Esophagus mucosa (tissue), 1 donor: ENCODE data around the gene BMP7. TPM values are rescaled to one million over a fixed set of nuclear protein-coding genes. Genes with fewer than 3 reads are reported as not detected.
"Not testable (repeated sequence)": the region's sequence is repeated elsewhere in the genome, so short reads cannot be mapped to it uniquely, and the experiment has no call there.

ENCODE experiments used
- ATAC-seq: fragments of 200-7000 bp; cut with Tn5 transposase; one replicate; pipeline ENCODE4 v1.9.1; 2020
- total RNA-seq: library from RNA; stranded (reverse); gene quantifications from one replicate; pipeline ENCODE4 v1.2.4, GENCODE V29; 2023
- donor health status: DM: yes; HTN: yes; CAD: no.

Gene BMP7
- total RNA-seq, 1 donor from 2014 or later: 34.2 TPM

GRCh38 chr20:57166568-57167291 lies 99.7 kb downstream of the BMP7 start:
- no peak for ATAC-seq

GRCh38 chr20:57165427-57166004 lies 100.9 kb downstream of the BMP7 start:
- ATAC-seq: no peak

- no peak for ATAC-seq
Observed at GRCh38 chr20:57164872-57165271, 101.6 kb downstream of the BMP7 start.

DNA sequence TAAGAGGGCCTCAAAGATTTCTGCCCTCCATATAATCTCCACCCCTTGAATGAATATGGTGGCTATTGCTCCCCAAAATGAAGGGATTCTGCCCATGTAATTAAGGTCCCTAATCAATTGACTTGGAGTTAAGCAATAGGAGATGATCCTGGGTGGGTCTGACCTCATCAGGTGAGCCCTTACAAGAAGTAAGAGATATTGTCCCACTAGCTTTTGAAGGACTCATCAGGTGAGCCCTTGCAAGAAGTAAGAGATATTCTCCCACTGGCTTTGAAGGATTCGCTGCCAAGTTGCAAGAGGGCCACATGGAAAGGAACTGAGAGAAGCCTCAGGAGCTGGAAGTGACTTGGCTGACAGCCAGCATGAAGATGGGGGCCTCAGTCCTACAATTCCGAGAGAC lies 103.4 kb downstream of the BMP7 start:
- ATAC-seq: no peak

DNA sequence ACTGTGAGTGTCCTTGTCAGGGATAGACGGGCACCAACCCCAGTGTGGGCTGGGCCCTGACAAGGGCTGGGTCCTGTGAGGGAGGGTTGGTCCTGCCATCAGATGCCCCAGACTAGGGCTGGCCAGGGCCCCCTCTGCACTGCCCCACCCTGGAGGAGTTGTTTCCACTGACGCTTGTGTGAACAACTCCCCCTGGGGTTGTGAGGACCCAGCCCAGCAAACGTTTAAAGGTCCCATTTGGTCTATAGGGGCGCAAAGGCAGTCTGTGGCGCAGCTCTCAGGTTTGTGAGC lies 104.1 kb downstream of the BMP7 start:
- peak; percentile 27 for ATAC-seq

DNA sequence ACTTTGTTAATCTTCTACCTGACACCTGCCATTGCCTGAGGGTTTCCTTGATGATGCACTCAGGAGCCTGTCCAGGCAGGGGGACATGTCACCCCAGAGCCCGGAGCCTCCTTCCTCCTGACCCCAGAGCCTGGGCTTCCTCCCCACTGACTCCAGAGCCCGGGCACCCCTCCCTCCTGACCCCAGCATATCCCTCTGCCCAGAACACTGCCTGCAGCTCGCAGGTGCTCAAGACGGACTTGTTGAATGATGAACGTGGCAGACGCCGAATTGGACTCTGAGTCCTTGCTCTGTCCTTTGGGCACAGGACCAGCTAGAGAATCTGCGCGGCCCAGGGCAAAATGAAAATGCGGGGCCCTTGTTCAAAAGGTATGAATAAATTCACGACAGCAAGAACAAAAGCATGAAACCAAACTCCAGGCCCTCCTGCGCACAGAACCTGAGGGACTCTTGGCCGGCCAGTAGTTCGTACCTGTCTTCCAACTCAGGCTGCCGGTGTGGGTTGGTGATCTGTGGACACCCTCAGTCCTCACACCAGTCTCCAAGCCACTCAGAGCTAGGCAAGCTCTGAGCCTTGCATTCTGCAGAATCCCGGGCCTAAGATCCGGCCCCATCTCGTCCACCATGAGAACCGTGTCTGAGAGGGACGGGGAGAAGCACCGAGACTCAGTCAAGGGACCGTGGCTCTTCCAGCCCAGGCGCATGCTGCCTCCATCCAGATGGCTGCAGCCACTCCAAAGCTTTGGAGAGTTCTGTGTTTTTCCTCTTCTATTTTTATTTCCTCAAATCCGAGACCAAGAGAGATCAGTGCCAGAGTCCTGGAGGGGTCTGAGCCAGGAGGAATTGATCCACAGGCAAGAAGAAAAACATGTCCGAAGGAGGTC lies 104.7 kb downstream of the BMP7 start:
- ATAC-seq: peak; percentile 24

- no peak for ATAC-seq
Observed at GRCh38 chr20:57160985-57161384, 105.5 kb downstream of the BMP7 start.

- ATAC-seq: no peak
Observed at GRCh38 chr20:57159945-57160610, 106.4 kb downstream of the BMP7 start.

DNA sequence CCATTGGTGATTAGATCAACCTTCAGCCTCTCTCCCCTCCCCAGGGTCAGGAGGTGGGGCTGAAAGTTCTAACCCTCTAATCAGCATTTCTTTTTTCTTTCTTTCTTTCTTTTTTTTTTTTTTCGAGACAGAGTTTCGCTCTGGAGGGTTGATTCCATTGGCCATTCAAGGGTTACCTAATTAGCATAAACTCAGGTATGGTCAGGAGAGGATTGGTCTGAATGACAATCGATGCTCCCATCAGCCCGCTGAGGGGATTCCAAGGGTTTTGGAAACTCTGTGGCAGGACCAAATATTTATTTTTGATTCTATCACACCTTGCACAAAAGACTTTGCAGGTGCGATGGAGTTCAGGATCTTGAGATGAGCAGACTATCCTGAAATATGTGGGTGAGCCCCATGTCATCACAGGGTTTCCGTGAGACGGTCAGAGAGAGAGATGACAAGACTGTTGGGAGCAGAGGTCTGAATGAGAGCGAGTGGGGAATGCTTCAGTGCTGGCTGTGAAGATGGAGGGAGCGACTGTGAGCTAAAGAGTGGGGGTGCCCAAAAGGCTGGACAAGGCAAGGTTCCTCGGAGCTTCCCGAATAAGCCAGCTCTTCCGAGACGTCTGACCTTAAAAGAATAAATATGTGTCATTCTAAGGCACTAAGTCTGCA lies 107.1 kb downstream of the BMP7 start:
- no peak for ATAC-seq

- no peak for ATAC-seq
Observed at GRCh38 chr20:57158474-57158873, 108.0 kb downstream of the BMP7 start.

DNA sequence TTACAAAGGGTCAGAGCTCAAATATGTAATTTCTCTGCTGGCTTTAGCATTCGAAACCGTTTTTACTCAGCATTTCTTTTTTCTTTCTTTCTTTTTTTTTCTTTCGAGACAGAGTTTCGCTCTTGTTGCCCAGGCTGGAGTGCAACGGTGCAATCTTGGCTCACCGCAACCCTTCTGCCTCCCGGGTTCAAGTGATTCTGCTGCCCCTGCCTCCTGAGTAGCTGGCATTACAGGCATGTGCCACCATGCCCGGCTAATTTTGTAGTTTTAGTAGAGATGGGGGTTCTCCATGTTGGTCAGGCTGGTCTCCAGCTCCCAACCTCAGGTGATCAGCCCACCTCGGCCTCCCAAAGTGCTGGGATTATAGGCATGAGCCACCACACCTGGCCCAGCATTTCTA lies 108.7 kb downstream of the BMP7 start:
- ATAC-seq: not testable (repeated sequence)

- ATAC-seq: no peak
Observed at GRCh38 chr20:57157106-57157691, 109.2 kb downstream of the BMP7 start.

GRCh38 chr20:57156011-57156729 lies 110.3 kb downstream of the BMP7 start:
- no peak for ATAC-seq

- ATAC-seq: no peak
Observed at GRCh38 chr20:57155415-57155814, 111.0 kb downstream of the BMP7 start.

DNA sequence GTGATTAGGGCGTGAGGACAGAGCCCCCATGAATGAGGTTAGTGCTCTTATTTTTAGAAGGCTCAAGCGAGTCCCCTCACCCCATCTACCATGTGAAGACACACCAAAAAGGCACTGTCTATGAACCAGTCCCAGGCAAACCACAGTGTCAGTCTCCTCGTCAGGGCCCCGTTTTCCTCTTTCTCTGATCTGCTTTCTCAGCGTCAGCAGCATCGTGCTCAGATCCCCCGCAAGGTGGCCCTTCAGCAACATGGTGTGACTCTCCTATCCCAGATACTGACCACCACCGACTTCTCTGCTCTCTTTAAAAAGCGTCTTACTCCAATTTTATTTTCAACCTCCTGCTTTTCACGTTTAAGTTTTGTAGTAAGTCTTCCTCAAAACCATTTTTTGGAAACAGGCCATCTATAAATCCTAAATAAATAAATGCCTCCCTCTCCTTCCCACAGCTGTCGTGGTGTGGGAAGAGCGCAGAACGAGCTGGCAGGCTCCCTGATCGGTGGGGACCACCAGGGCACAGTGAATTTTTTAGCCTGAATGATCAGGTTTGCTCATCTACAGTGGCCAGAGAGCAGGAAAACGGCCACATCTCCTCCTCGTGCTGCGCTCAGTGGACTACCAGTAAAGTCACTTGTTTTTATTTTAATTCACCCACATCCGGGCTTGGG lies 113.1 kb downstream of the BMP7 start:
- ATAC-seq: no peak

GRCh38 chr20:57152557-57152956 lies 113.9 kb downstream of the BMP7 start:
- no peak for ATAC-seq

DNA sequence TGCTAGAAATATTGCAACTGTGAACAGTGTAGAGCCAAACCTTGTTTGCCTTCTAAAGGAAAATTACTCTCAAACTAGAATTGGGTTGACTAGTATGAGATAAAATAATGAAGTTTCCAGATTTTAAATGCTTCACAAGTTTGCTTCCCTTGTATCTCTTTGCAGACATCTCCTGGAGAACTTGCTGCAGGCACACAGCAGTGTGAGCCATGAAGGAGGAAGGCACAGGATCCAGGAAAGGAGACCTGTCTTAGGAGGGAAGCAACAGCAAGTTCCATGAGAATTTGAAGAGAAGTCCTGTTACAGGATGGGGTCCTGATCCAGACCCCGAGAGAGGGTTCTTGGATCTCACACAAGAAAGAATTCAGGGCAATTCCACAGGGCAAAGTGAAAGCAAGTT lies 115.9 kb downstream of the BMP7 start:
- ATAC-seq: no peak

GRCh38 chr20:57148263-57148662 lies 118.2 kb downstream of the BMP7 start:
- no peak for ATAC-seq

DNA sequence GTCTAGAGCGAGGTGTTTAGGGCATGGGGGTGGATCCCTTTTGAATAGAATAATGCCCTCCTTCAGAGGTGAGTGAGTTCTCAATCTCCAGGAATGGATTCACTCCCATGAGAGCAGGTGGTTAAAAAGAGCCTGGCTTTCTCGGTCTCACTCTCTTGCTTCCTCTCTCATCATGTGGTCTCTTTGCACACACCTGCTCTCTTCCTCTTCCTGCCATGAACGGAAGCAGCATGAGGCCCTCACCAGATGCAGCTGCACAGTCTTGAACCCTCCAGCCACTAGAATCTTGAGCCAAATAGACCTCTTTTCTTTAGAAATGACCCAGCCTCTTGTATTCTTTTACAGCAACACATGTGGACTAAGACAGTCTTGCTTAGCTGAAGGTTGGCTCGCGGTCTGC lies 119.3 kb downstream of the BMP7 start:
- no peak for ATAC-seq

GRCh38 chr20:57146155-57146554 lies 120.3 kb downstream of the BMP7 start:
- no peak for ATAC-seq

GRCh38 chr20:57145089-57145631 lies 121.3 kb downstream of the BMP7 start:
- no peak for ATAC-seq
